Ovary (tissue), 3 donors: ENCODE measurements around the gene DRC7.

ENCODE experiments used
- CTCF ChIP-seq, 3 donors: fragments of 450-650 bp in 2 of 3; fragments of 200-600 bp in 1 of 3; IDR thresholded peaks; one replicate each; pipeline versions ENCODE4 v1.5.1 to v1.8.0; 2016 to 2022; ENCODE audit warnings: antibody characterized with exemption in 3 of 3, mild to moderate bottlenecking in 1 of 3
- EP300 ChIP-seq: sonication (generic); formaldehyde crosslinking; IDR thresholded peaks from one replicate; pipeline ENCODE4 v1.6.1; 2017; ENCODE audit warnings: antibody characterized with exemption
- POLR2A ChIP-seq: fragments of 450-650 bp; IDR thresholded peaks from one replicate; pipeline ENCODE4 v1.6.1; 2017; ENCODE audit warnings: antibody characterized with exemption, mild to moderate bottlenecking, moderate library complexity
- donor health status: DM: no; HTN: no; CAD: no.

GRCh38 chr16:57687363-57687929, 7.2 kb upstream of the DRC7 start:
- TF ChIP-seq CTCF (IDR thresholded peaks at IDR 0.05) (no peak), POLR2A (no peak), EP300 (no peak)
